Omental fat pad (tissue), 4 donors: ENCODE data around the gene SOX6. TPM values are rescaled to one million over a fixed set of nuclear protein-coding genes. Genes with fewer than 3 reads are reported as not detected.
"Not testable (repeated sequence)": the region's sequence is repeated elsewhere in the genome, so short reads cannot be mapped to it uniquely, and the experiment has no call there.

Experiments used
- ATAC-seq: fragments of 150-250 bp; one replicate; pipeline ENCODE4 v1.9.1; 2016; ENCODE audit warnings: mild to moderate bottlenecking, moderate library complexity; ENCODE audit not compliant: low FRiP score
- DNase-seq: peaks from one replicate; pipeline ENCODE4 v3.0.0-alpha.2; 2019; ENCODE audit warnings: low spot score
- CTCF ChIP-seq, 3 donors: fragments of 450-650 bp; IDR thresholded peaks; one replicate each; pipeline ENCODE4 v1.5.1; 2016 to 2017; ENCODE audit warnings: antibody characterized with exemption in 3 of 3, mild to moderate bottlenecking in 3 of 3, moderate library complexity in 2 of 3
- total RNA-seq, 4 donors: library from RNA; depleted of rRNA; stranded (reverse); fragments of >200 nt; gene quantifications; one replicate each; pipeline ENCODE4 v1.1.0, GENCODE V29; 2016

Gene SOX6
- total RNA-seq, 4 donors from 2014 or later, result 2.0 to 41.0 (median 8.9) TPM

GRCh38 chr11:16395601-16396000 is 39.3 kb upstream of the SOX6 start:
- ATAC-seq (no peak), DNase-seq (no peak)

GRCh38 chr11:16394947-16395346 is 38.6 kb upstream of the SOX6 start:
- ATAC-seq, result no peak
- no peak for DNase-seq
- no peak for TF ChIP-seq CTCF (IDR thresholded peaks at IDR 0.05)

More at GRCh38 chr11:16395601-16396000, 39.3 kb upstream of the SOX6 start:
- TF ChIP-seq CTCF (IDR thresholded peaks at IDR 0.05), result no peak

- ATAC-seq, result no peak
- no peak for TF ChIP-seq CTCF (IDR thresholded peaks at IDR 0.05)
- DNase-seq, result no peak
Measured at GRCh38 chr11:16393340-16393739, 37.0 kb upstream of the SOX6 start.

GRCh38 chr11:16392616-16393015 is 36.3 kb upstream of the SOX6 start:
- DNase-seq, result no peak
- ATAC-seq, result no peak
- TF ChIP-seq CTCF (IDR thresholded peaks at IDR 0.05), result no peak

- not testable (repeated sequence) for DNase-seq, ATAC-seq
Measured at GRCh38 chr11:16390826-16391225, 34.5 kb upstream of the SOX6 start.

GRCh38 chr11:16385099-16385498 is 28.8 kb upstream of the SOX6 start:
- ATAC-seq, result no peak
- DNase-seq, result no peak
- TF ChIP-seq CTCF (IDR thresholded peaks at IDR 0.05), result no peak

GRCh38 chr11:16382638-16383380 is 26.5 kb upstream of the SOX6 start:
- TF ChIP-seq CTCF (IDR thresholded peaks at IDR 0.05), result no peak
- DNase-seq (no peak), ATAC-seq (no peak)
